HG03520 (cell line): ENCODE measurements around the gene PIP5K1A.

Experiments used
- ATAC-seq: cut with Tn5 transposase; IDR thresholded peaks from one replicate; pipeline ENCODE4 v1.9.1; 2021; ENCODE audit warnings: mild to moderate bottlenecking, moderate library complexity; ENCODE audit not compliant: unreplicated experiment

PIP5K1A gene

GRCh38 chr1:151287767-151288500 lies 89.6 kb downstream of the PIP5K1A start:
- ATAC-seq: no peak

GRCh38 chr1:151288502-151288901 lies 90.2 kb downstream of the PIP5K1A start:
- ATAC-seq: no peak

GRCh38 chr1:151289080-151289935 lies 91.0 kb downstream of the PIP5K1A start:
- no peak for ATAC-seq

- ATAC-seq: no peak
Measured at GRCh38 chr1:151289991-151290708, 91.8 kb downstream of the PIP5K1A start.

- no peak for ATAC-seq
Measured at GRCh38 chr1:151290709-151291303, 92.5 kb downstream of the PIP5K1A start.

- no peak for ATAC-seq
Measured at GRCh38 chr1:151292207-151293030, 94.1 kb downstream of the PIP5K1A start.

GRCh38 chr1:151293093-151293492 lies 94.7 kb downstream of the PIP5K1A start:
- ATAC-seq: no peak

- ATAC-seq: no peak
Measured at GRCh38 chr1:151294742-151295462, 96.5 kb downstream of the PIP5K1A start.
